ENCODE data around the gene SBSN.

DNA sequence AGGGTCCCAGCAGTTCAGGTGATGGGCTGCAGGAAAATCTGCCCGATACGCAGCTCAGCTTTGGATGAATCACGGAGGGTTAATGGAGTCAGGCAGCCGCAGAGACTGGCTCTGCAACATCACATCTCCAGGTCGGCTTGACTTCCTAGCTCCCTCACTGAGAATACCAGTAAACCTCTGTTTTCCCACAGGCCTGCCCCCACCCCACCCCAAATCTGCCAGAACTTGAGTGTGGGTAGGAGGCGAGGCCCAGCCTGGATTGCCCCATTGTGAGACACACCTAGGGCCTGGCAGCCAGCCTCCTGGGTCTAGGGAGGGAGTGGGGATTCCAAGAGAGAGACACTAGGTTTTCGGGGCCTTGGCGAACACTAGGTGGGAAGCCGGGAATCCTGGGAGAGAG lies 34.1 kb downstream of the SBSN start:
- no peak for TF ChIP-seq EP300 (IDR thresholded peaks at IDR 0.05)
- TF ChIP-seq, protein P1, sequence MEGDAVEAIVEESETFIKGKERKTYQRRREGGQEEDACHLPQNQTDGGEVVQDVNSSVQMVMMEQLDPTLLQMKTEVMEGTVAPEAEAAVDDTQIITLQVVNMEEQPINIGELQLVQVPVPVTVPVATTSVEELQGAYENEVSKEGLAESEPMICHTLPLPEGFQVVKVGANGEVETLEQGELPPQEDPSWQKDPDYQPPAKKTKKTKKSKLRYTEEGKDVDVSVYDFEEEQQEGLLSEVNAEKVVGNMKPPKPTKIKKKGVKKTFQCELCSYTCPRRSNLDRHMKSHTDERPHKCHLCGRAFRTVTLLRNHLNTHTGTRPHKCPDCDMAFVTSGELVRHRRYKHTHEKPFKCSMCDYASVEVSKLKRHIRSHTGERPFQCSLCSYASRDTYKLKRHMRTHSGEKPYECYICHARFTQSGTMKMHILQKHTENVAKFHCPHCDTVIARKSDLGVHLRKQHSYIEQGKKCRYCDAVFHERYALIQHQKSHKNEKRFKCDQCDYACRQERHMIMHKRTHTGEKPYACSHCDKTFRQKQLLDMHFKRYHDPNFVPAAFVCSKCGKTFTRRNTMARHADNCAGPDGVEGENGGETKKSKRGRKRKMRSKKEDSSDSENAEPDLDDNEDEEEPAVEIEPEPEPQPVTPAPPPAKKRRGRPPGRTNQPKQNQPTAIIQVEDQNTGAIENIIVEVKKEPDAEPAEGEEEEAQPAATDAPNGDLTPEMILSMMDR (IDR thresholded peaks at IDR 0.05): no peak

Measured in gastroesophageal sphincter (tissue), 3 donors.